A673 (cell line): ENCODE measurements around the gene EML6. TPM values are rescaled to one million over a fixed set of nuclear protein-coding genes. Genes with fewer than 3 reads are reported as not detected.
"Not testable (repeated sequence)": the region's sequence is repeated elsewhere in the genome, so short reads cannot be mapped to it uniquely, and the experiment has no call there.

ENCODE experiments used
- BruUV-seq: library from RNA; stranded (reverse); fragments of 400-500 nt; replicated peaks from 2 replicates; lab custom pipeline; 2021; lab: Mats Ljungman, UMichigan
- CTCF ChIA-PET: fragments of 300-600 bp; sonication (Branson Sonifier 250); formaldehyde crosslinking; loops from one replicate; lab custom pipeline; 2022; ENCODE audit warnings: antibody characterized with exemption; lab: Charles Lee
- POLR2A ChIA-PET: fragments of 300-600 bp; sonication (Branson Sonifier 250); formaldehyde crosslinking; loops from one replicate; lab custom pipeline; 2022; ENCODE audit warnings: antibody characterized with exemption; ENCODE audit not compliant: low non-redundant PET; lab: Charles Lee
- DNase-seq: peaks from one replicate; pipeline ENCODE4 v3.0.0-alpha.2; 2015; ENCODE audit warnings: low spot score
- H3K27ac ChIP-seq: fragments of 200-600 bp; sonication (generic); 2 replicates; pipeline ENCODE4 v1.5.1; 2016; ENCODE audit warnings: mixed run types, low read depth, mild to moderate bottlenecking, mixed read lengths, antibody characterized with exemption, low read length; ENCODE audit not compliant: poor library complexity, severe bottlenecking
- H3K27me3 ChIP-seq: fragments of 200-600 bp; sonication (generic); replicated peaks from 2 replicates; pipeline ENCODE4 v1.6.1; 2017; ENCODE audit warnings: mixed run types, low read depth, mild to moderate bottlenecking, mixed read lengths, antibody characterized with exemption, low read length; ENCODE audit not compliant: insufficient read depth, poor library complexity
- H3K36me3 ChIP-seq: fragments of 200-600 bp; sonication (generic); 2 replicates; pipeline ENCODE4 v1.6.1; 2016; ENCODE audit warnings: mixed run types, mild to moderate bottlenecking, mixed read lengths, antibody characterized with exemption, low read length; ENCODE audit not compliant: insufficient read depth, poor library complexity, severe bottlenecking
- H3K4me1 ChIP-seq: fragments of 200-600 bp; sonication (generic); 2 replicates; pipeline ENCODE4 v1.6.1; 2017; ENCODE audit warnings: mixed run types, mild to moderate bottlenecking, mixed read lengths, antibody characterized with exemption, low read length; ENCODE audit not compliant: insufficient read depth, poor library complexity, severe bottlenecking
- H3K4me3 ChIP-seq: fragments of 200-600 bp; sonication (generic); 2 replicates; pipeline ENCODE4 v1.5.1; 2016; ENCODE audit warnings: low read depth, mixed run types, mild to moderate bottlenecking, mixed read lengths, low read length; ENCODE audit not compliant: poor library complexity, severe bottlenecking
- H3K9me3 ChIP-seq: fragments of 200-600 bp; sonication (generic); 2 replicates; pipeline ENCODE4 v1.6.1; 2016; ENCODE audit warnings: mixed run types, low read depth, mild to moderate bottlenecking, mixed read lengths, antibody characterized with exemption, low read length; ENCODE audit not compliant: poor library complexity, severe bottlenecking
- CTCF ChIP-seq: fragments of 300-800, 200-600 bp; sonication (generic); conservative IDR thresholded peaks from 2 replicates; pipeline ENCODE4 v1.5.1; 2017; ENCODE audit warnings: low read depth, mild to moderate bottlenecking, antibody characterized with exemption, low read length, moderate library complexity, mixed read lengths
- EZH2 ChIP-seq: fragments of 200-600 bp; sonication (generic); IDR thresholded peaks from 2 replicates; pipeline ENCODE4 v1.6.1; 2017; ENCODE audit warnings: borderline replicate concordance, low read depth, mild to moderate bottlenecking, mixed read lengths, antibody characterized with exemption, low read length; ENCODE audit not compliant: poor library complexity, severe bottlenecking
- intact Hi-C: fragments of 100-400 bp; cut with micrococcal nuclease; formaldehyde crosslinking; loops from one replicate; pipeline ENCODE4 v1.10.0; 2022; ENCODE audit not compliant: unreplicated experiment
- total RNA-seq: library from RNA; stranded (reverse); gene quantifications from 2 replicates; pipeline ENCODE4 v1.2.3, GENCODE V29; 2021

EML6 gene
- total RNA-seq, 1 experiment from 2014 or later: 1.9 TPM

GRCh38 chr2:54692556-54692955, 30.9 kb upstream of the EML6 start:
- Histone ChIP-seq H3K36me3 (no peaks in the 10 kb centered on the region), H3K27me3 (no peaks in the 10 kb centered on the region), H3K27ac (no peak overlapping the region), H3K4me1 (no peaks in the 10 kb centered on the region), H3K4me3 (no peak overlapping the region), H3K9me3 (no peaks in the 10 kb centered on the region)
- TF ChIP-seq CTCF (no peak), EZH2 (no peak)
- POLR2A ChIA-PET: no interaction called here
- DNase-seq: no peak
- no TSS peak for BruUV-seq
- intact Hi-C loops: no loop called here
- CTCF ChIA-PET: no interaction called here

GRCh38 chr2:54695378-54695777, 28.1 kb upstream of the EML6 start:
- Histone ChIP-seq H3K27ac (no peak overlapping the region), H3K4me3 (no peak overlapping the region), H3K27me3 (no peaks in the 10 kb centered on the region), H3K36me3 (no peaks in the 10 kb centered on the region), H3K9me3 (no peaks in the 10 kb centered on the region), H3K4me1 (no peaks in the 10 kb centered on the region)
- no TSS peak for BruUV-seq
- DNase-seq: no peak
- TF ChIP-seq CTCF: no peak
- no peak for TF ChIP-seq EZH2
- ChIA-PET POLR2A (no interaction called here), CTCF (no interaction called here)
- intact Hi-C loops: no loop called here

DNA sequence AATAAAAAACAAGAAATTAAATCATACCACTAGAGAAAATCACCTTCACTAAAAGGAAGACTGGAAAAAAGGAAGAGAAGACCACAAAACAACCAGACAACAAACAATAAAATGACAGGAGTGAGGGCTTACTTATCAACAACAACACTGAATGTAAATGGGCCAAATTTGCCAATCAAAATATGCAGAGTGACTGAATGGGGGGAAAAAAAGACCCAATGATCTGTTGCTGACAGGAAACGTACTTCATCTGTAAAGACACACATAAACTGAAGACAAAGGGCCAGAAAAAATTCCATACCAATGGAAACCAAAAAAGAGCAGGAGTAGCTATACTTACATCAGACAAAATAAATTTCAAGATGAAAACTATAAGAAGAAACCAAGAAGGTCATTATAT, 25.5 kb upstream of the EML6 start:
- intact Hi-C loops: no loop called here
- TF ChIP-seq CTCF: no peak
- TF ChIP-seq EZH2: no peak
- Histone ChIP-seq H3K27me3 (no peaks in the 10 kb centered on the region), H3K4me1 (no peaks in the 10 kb centered on the region), H3K9me3 (no peaks in the 10 kb centered on the region), H3K36me3 (no peaks in the 10 kb centered on the region), H3K27ac (no peak overlapping the region), H3K4me3 (no peak overlapping the region)
- POLR2A ChIA-PET: no interaction called here
- CTCF ChIA-PET: no interaction called here
- DNase-seq: no peak
- BruUV-seq: no TSS peak

- H3K4me1 ChIP-seq, H3K27ac ChIP-seq, H3K4me3 ChIP-seq, CTCF ChIA-PET, DNase-seq, intact Hi-C loops, H3K27me3 ChIP-seq, POLR2A ChIA-PET, H3K9me3 ChIP-seq, BruUV-seq, H3K36me3 ChIP-seq: not testable (repeated sequence)
Observed at GRCh38 chr2:54698926-54699325, 24.5 kb upstream of the EML6 start.
